ENCODE measurements around the gene ANO1. TPM values are rescaled to one million over a fixed set of nuclear protein-coding genes. Genes with fewer than 3 reads are reported as not detected.

The ANO1 gene
- total RNA-seq, 1 donor from 2014 or later = 0.14 TPM

- TF ChIP-seq EZH2 (IDR thresholded peaks at IDR 0.05; ENCODE audit: insufficient read depth, low read length) (no peak), CTCF (IDR thresholded peaks at IDR 0.05; ENCODE audit: insufficient read depth, low read depth, low read length) (no peak)
- no peak overlapping the region for H3K9ac ChIP-seq (ENCODE audit: low read length)
- H3K36me3 Mint-ChIP-seq (ENCODE audit: low read depth, unreplicated experiment) = no peaks in the 10 kb centered on the region
- no peak overlapping the region for H3K4me3 ChIP-seq (ENCODE audit: insufficient read depth, low read depth, low read length)
- no peaks in the 10 kb centered on the region for H3K27me3 ChIP-seq (ENCODE audit: insufficient read depth, low read length)
- H3K4me2 ChIP-seq (ENCODE audit: low read length) = no peak overlapping the region
- no peak overlapping the region for H3K27ac ChIP-seq (ENCODE audit: low read depth, low read length)
- DNase-seq (ENCODE audit: low read depth) = no peak
- peaks cover 49% of the 10 kb centered on the region for H3K27me3 Mint-ChIP-seq (ENCODE audit: low read depth, unreplicated experiment)
- H2AFZ ChIP-seq (ENCODE audit: low read depth, low read length) = no peak overlapping the region
- no peak for FAIRE-seq
- H3K79me2 ChIP-seq (ENCODE audit: insufficient read depth, low read length) = no peaks in the 10 kb centered on the region
- H4K20me1 ChIP-seq (ENCODE audit: insufficient read depth, low read length) = no peaks in the 10 kb centered on the region
- H3K9me3 ChIP-seq (ENCODE audit: insufficient read depth, low read depth, low read length) = no peaks in the 10 kb centered on the region
- H3K4me1 Mint-ChIP-seq (ENCODE audit: low read depth, unreplicated experiment) = no peaks in the 10 kb centered on the region
- no peak overlapping the region for H3K27ac Mint-ChIP-seq (ENCODE audit: unreplicated experiment)
- no peaks in the 10 kb centered on the region for H3K9me3 Mint-ChIP-seq (ENCODE audit: unreplicated experiment)
- H3K4me3 Mint-ChIP-seq (ENCODE audit: unreplicated experiment) = no peak overlapping the region
- H3K36me3 ChIP-seq (ENCODE audit: insufficient read depth, low read length) = no peaks in the 10 kb centered on the region
- H3K4me1 ChIP-seq (ENCODE audit: insufficient read depth, low read length) = peaks cover 13% of the 10 kb centered on the region
These were observed 83.0 kb downstream of the ANO1 start for GRCh38 chr11:70161043-70161625.

DNA sequence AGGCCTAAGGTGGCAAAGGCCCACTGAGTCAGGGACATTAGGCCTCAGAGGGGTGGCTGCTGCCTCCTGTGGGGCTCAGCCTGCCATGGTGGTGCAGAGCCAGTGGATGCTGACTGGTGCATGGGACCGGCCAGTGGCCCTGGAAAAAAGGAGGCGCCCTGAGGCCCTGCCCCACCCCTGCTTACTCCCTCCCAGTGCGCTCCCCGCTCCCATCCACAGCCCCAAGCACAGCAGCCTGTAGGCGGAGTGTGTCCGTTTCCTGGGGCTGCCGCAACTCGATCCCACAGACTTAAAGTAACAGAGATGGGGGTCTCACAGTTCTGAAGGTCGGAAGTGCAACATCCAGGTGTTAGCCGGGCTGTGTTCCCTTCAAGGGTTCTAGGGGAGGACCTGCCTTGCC is 86.6 kb downstream of the ANO1 start:
- H3K4me3 ChIP-seq (ENCODE audit: insufficient read depth, low read depth, low read length) = no peak overlapping the region
- TF ChIP-seq CTCF (IDR thresholded peaks at IDR 0.05; ENCODE audit: insufficient read depth, low read depth, low read length) (no peak), EZH2 (IDR thresholded peaks at IDR 0.05; ENCODE audit: insufficient read depth, low read length) (no peak)
- Mint-ChIP-seq H3K27me3 (ENCODE audit: low read depth, unreplicated experiment) (peaks cover 62% of the 10 kb centered on the region), H3K36me3 (ENCODE audit: low read depth, unreplicated experiment) (no peaks in the 10 kb centered on the region), H3K4me3 (ENCODE audit: unreplicated experiment) (no peak overlapping the region), H3K9me3 (ENCODE audit: unreplicated experiment) (no peaks in the 10 kb centered on the region), H3K4me1 (ENCODE audit: low read depth, unreplicated experiment) (no peaks in the 10 kb centered on the region), H3K27ac (ENCODE audit: unreplicated experiment) (no peak overlapping the region)
- H3K27me3 ChIP-seq (ENCODE audit: insufficient read depth, low read length) = no peaks in the 10 kb centered on the region
- DNase-seq (ENCODE audit: low read depth) = no peak
- H3K4me2 ChIP-seq (ENCODE audit: low read length) = no peak overlapping the region
- no peak overlapping the region for H3K27ac ChIP-seq (ENCODE audit: low read depth, low read length)
- H3K36me3 ChIP-seq (ENCODE audit: insufficient read depth, low read length) = no peaks in the 10 kb centered on the region
- no peak overlapping the region for H3K9ac ChIP-seq (ENCODE audit: low read length)
- H3K9me3 ChIP-seq (ENCODE audit: insufficient read depth, low read depth, low read length) = no peaks in the 10 kb centered on the region
- peaks cover 7% of the 10 kb centered on the region for H3K4me1 ChIP-seq (ENCODE audit: insufficient read depth, low read length)
- no peaks in the 10 kb centered on the region for H4K20me1 ChIP-seq (ENCODE audit: insufficient read depth, low read length)
- H2AFZ ChIP-seq (ENCODE audit: low read depth, low read length) = no peak overlapping the region
- FAIRE-seq = no peak
- H3K79me2 ChIP-seq (ENCODE audit: insufficient read depth, low read length) = no peaks in the 10 kb centered on the region

DNA sequence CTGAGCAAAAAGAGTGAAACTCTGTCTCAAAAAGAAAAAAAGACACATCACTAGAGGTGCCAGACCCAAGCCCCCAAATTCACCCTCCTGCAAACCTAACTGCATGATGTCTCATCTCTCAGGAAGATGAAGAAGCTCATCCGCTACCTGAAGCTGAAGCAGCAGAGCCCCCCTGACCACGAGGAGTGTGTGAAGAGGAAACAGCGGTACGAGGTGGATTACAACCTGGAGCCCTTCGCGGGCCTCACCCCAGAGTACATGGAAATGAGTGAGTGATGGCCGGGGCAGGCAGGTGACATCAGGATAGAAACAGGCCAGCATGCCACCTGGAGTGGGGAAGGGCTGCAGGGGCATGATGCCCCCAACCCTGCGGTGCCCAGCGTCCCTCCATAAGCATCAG is 89.0 kb downstream of the ANO1 start:
- Histone ChIP-seq H3K36me3 (ENCODE audit: insufficient read depth, low read length) (no peaks in the 10 kb centered on the region), H3K27me3 (ENCODE audit: insufficient read depth, low read length) (peaks cover 2% of the 10 kb centered on the region), H3K9me3 (ENCODE audit: insufficient read depth, low read depth, low read length) (no peaks in the 10 kb centered on the region), H3K4me1 (ENCODE audit: insufficient read depth, low read length) (no peaks in the 10 kb centered on the region), H3K9ac (ENCODE audit: low read length) (no peak overlapping the region), H3K4me2 (ENCODE audit: low read length) (no peak overlapping the region), H3K79me2 (ENCODE audit: insufficient read depth, low read length) (no peaks in the 10 kb centered on the region), H3K4me3 (ENCODE audit: insufficient read depth, low read depth, low read length) (no peak overlapping the region), H3K27ac (ENCODE audit: low read depth, low read length) (no peak overlapping the region), H2AFZ (ENCODE audit: low read depth, low read length) (no peak overlapping the region), H4K20me1 (ENCODE audit: insufficient read depth, low read length) (no peaks in the 10 kb centered on the region)
- FAIRE-seq = no peak
- no peak overlapping the region for H3K4me3 Mint-ChIP-seq (ENCODE audit: unreplicated experiment)
- peaks cover 63% of the 10 kb centered on the region for H3K27me3 Mint-ChIP-seq (ENCODE audit: low read depth, unreplicated experiment)
- DNase-seq (ENCODE audit: low read depth) = no peak
- no peaks in the 10 kb centered on the region for H3K9me3 Mint-ChIP-seq (ENCODE audit: unreplicated experiment)
- H3K36me3 Mint-ChIP-seq (ENCODE audit: low read depth, unreplicated experiment) = no peaks in the 10 kb centered on the region
- H3K4me1 Mint-ChIP-seq (ENCODE audit: low read depth, unreplicated experiment) = no peaks in the 10 kb centered on the region
- no peak for TF ChIP-seq CTCF (IDR thresholded peaks at IDR 0.05; ENCODE audit: insufficient read depth, low read depth, low read length)
- no peak overlapping the region for H3K27ac Mint-ChIP-seq (ENCODE audit: unreplicated experiment)
